GM12874 (cell line): ENCODE results near the gene DCXR.

Experiments
- CTCF ChIP-seq: IDR thresholded peaks from 2 replicates; pipeline ENCODE4 v1.5.1; 2011; ENCODE audit warnings: low read depth, mild to moderate bottlenecking, control low read depth, low read length, moderate library complexity; ENCODE audit not compliant: insufficient read depth

Gene DCXR

GRCh38 chr17:82065638-82066303 lies 28.3 kb upstream of the DCXR start, which contains the start of gene DUS1L:
DUS1L (minus strand) TSS chr17:82065804; CDS start chr17:82065059, 745 bp downstream.
- no peak for TF ChIP-seq CTCF

GRCh38 chr17:82065193-82065637 lies 27.7 kb upstream of the DCXR start:
- TF ChIP-seq CTCF = no peak

- no peak for TF ChIP-seq CTCF
These were observed 27.1 kb upstream of the DCXR start for GRCh38 chr17:82064433-82065192.

GRCh38 chr17:82063424-82064415 lies 26.2 kb upstream of the DCXR start:
- TF ChIP-seq CTCF = no peak

- no peak for TF ChIP-seq CTCF
These were observed 25.5 kb upstream of the DCXR start for GRCh38 chr17:82062984-82063368.

- no peak for TF ChIP-seq CTCF
These were observed 24.8 kb upstream of the DCXR start for GRCh38 chr17:82062076-82062983.
